VCaP (cell line): Measurements from ENCODE around the gene SCN4A.
A peak's percentile ranks its signal among the peaks of the same experiment; 100 is the strongest.
"Not testable (repeated sequence)": the region's sequence is repeated elsewhere in the genome, so short reads cannot be mapped to it uniquely, and the experiment has no call there.

Experiments
- H3K27ac ChIP-seq: fragments of 450-650 bp; 2 replicates; pipeline ENCODE4 v1.5.1; 2017
- TF ChIP-seq, protein P1 (sequence below): fragments of 450-650 bp; conservative IDR thresholded peaks from 2 replicates; pipeline ENCODE4 v1.5.1; 2017; ENCODE audit warnings: mild to moderate bottlenecking, moderate library complexity

Gene SCN4A

DNA sequence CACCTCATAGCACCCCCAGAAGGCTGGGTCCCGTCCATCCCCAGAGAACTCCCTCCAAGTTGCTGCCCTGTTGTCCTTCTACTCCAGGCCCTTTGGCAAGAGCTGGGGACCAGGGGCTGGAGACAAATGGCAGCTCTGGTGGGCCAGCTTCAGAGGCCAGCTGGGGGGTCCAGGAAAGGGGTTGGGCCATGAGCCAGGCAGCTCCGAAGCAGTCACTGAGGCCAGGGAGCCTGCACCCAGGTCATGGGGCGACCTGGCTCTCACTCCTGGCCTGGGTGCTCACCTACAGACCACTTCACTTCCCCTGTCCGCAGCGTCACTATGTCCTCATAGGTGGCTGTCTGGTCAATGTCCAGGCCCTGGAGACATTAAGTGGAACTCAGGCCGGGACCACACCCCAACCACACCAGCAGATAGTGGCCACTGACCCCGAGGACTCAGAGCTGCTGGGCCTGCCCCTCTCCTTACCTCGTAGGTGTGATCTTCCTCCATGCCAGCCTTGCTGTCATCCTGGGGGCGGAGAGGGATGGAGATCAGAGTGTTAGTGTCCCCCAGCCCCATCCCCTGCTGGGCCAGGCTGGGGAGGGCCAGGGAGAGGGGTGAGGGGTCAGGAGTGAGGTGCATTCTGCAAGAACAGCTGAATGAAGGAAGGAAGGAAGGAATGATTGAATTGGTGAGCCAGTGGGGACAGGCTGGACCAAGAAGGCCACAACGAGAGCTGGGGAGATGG is 43.6 kb downstream of the SCN4A start:
- no peak overlapping the region for H3K27ac ChIP-seq
- TF ChIP-seq, protein P1, sequence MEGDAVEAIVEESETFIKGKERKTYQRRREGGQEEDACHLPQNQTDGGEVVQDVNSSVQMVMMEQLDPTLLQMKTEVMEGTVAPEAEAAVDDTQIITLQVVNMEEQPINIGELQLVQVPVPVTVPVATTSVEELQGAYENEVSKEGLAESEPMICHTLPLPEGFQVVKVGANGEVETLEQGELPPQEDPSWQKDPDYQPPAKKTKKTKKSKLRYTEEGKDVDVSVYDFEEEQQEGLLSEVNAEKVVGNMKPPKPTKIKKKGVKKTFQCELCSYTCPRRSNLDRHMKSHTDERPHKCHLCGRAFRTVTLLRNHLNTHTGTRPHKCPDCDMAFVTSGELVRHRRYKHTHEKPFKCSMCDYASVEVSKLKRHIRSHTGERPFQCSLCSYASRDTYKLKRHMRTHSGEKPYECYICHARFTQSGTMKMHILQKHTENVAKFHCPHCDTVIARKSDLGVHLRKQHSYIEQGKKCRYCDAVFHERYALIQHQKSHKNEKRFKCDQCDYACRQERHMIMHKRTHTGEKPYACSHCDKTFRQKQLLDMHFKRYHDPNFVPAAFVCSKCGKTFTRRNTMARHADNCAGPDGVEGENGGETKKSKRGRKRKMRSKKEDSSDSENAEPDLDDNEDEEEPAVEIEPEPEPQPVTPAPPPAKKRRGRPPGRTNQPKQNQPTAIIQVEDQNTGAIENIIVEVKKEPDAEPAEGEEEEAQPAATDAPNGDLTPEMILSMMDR, result no peak

DNA sequence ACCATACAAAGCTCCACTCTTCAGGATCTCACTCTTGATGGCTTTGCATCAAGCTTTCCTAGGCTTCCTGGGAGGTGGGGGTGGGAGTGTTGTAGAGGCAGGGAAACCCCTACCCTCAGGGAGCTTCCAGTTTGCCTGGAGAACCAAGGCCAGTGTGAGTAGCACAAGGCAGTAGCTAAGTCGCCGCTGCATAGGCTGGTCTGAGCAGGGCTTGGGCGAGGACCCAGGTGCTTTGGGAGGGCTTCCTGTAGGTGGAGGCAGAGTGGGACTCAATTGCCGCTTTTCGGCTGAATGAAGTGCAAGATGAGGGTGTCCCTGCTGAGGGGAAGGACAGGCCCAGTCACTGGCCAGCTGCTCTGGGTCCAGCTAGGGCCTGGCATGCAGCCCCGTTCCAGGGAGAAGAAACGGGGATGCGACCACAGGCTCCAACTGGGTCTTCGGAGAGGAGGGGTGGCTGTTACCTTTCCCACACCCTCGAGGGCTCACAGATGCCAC is 44.5 kb downstream of the SCN4A start:
- H3K27ac ChIP-seq, result no peak overlapping the region
- TF ChIP-seq, protein P1, result no peak

DNA sequence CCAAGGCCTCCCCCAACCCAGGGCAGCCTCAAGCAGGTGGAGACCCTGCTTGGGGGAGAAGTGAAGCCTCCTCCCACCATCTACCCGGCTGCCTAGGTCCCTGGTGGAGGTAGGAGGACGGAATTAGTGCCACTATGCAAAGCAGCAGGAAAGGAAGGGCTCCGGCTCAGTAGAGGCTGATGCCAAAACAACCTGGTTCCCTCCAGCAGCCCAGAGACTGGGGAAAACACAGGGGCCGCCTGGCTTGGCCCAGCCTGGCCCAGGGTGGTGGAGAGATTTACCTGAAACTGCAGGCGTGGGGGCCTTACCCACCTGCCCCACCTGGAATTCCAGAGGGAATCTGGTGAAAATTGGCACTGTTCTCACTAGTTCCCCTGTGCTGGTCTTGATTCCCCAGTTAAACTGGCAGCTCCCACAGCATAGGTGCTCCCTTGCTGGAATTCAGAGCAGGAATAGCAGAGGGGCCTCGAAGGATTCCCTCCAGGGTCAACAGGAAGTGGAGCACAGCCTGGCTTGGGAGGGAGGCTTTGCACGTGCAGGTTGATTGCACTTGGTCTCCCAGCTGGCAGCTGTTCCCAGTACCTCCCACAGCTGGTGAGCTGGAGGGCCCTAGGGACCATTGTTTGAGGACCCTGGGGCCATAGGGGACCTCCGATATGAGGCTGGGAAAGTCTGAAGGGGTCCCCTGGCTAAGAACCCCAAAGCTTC is 45.1 kb downstream of the SCN4A start:
- no peak overlapping the region for H3K27ac ChIP-seq

DNA sequence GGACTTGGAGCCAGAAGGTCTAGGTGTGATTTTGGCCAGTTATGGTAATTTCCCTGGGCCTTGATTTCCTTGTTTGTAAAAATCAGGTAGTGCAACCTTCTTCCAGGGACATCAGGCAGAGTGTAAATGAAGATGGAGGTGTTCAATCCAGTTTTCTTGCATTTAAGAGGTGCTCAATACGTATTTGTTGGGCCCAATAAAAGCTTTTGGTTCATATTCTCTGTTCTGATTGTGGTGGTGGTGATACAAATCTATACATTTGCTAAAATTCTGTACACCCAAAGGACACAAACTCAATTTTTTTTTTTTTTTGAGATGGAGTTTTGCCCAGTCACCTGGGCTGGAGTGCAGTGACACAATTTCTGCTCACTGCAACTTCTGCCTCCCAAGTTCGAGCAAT is 46.6 kb downstream of the SCN4A start:
- no peak overlapping the region for H3K27ac ChIP-seq

More for the DNA sequence above, 45.1 kb downstream of the SCN4A start:
- TF ChIP-seq, protein P1, result no peak

DNA sequence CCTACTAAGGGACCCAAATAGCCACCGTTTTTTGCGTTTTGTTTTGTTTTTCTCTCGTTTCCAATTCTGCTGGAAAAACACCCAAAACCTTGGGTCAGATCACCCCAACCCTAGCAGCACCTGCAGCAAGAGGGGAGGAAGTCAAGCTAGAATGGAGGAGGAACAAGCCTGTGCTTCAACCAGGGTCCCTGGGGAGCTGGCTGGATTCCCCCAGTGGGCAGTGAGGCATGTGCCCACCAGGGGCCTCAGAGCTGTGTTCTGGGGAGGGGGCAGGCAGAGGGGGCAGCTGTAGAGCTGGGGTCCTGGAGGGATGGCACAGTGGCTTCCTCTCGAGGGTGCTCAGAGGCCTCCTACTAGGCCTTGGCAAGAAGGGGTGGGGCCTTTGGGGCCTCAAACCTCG is 47.1 kb downstream of the SCN4A start:
- TF ChIP-seq, protein P1, result no peak
- H3K27ac ChIP-seq, result no peak overlapping the region

More for the DNA sequence above, 46.6 kb downstream of the SCN4A start:
- TF ChIP-seq, protein P1, result no peak

DNA sequence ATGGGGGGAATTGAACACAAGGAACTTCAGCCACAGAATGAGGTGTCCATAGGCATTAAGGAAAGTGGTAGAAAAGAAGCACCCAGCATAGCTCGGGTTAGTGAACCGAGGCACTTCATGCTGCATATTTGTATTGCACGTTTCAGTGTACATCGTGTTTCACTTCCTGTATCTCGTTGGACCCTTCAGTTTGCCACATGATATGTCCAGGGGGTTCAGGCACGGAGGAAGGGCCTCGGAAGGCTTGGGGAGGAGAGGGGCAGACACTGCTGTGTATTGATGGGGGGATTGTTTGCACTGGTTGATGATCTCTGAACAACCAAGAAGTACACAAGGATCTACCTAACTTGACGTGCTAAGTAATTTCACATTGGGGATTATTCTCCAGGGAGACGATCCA is 50.3 kb downstream of the SCN4A start:
- H3K27ac ChIP-seq, result not testable (repeated sequence)

DNA sequence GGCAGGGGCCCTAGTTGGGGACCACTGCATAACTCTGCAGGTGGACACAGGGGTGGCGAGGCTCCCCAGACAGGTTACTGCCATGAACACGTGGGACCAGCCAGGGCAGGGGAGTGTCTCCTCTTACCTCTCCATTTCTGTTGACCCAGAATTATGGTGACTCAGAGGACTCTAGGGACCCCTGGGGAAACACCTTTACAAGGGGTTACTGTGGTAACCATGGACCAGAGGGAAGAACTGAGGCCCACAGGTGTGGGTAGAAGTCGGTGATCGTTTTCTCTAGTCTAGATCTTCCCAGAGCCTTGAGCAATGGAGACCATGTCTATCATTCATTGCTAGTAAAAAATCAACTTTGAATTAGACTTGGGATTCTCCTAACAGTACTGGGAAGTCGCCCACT is 51.9 kb downstream of the SCN4A start:
- H3K27ac ChIP-seq, result not testable (repeated sequence)

DNA sequence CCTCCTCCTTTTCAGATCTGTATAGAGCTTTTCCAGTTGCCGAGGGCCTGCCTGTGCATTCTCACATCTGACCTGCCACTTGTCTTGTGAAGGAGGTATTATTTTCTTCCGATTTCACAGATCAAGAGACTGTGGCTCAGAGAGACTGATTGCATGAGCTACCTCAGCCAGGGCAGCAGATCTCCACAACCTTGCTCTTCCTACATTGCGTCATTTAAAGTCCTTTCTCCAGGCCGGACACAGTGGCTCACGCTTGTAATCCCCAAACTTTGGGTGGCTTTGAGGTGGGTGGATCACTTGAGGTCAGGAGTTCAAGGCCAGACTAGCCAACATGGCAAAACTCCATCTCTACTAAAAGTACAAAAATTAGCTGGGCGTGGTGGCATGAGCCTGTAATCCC is 52.7 kb downstream of the SCN4A start:
- not testable (repeated sequence) for H3K27ac ChIP-seq

DNA sequence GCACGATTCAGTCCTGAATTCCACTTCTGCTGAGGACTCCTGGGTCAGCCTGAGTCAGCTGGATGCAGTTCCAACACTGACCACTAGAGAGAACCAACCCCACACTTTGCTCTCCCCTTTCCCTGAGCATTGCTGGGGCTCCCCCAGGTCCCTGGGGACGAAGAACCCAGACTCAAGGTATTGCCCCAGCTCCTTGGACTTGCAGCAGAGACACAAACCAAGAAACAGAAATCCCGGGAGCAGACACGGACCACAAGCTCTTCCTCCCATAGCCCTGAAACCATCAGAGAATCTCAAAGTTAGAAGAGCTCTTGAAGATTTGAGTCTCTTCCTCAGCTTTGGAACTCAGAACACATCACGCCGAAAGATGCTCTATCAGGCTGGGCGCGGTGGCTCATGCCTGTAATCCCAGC is 53.4 kb downstream of the SCN4A start:
- no peak overlapping the region for H3K27ac ChIP-seq
- TF ChIP-seq, protein P1, result peak; percentile 82

DNA sequence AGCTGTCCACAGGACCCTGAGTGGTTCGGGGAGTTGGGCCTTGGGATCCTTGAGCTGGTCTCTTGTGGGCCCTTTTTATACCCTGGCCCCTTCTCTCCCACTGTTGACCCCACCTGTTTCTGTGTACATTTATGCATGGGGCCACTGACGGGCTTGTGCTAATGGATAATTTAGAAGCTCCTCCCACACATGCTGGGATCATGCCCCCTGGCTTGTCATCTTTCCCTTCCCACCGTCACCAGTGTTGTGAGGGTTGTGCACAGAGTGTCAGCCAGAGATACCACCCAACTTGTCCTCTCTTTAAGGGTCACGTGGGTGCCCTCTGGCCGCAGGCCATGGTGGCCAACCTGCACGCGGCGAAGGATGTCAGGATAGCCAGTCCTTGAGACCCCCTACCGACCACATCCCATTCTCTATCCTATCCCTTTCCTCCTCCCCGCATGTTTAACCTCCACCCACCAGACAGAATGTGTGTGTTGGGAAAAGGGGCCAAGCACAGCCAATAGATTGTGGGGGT is 53.9 kb downstream of the SCN4A start, which contains the start of gene GH1:
GH1 (minus strand) TSS at position 51 of the 517 bp plus-strand sequence. CDS start 63 bp downstream, outside the sequence.
- not testable (repeated sequence) for H3K27ac ChIP-seq
